Hepatocyte (in vitro differentiated cells): ENCODE results near the gene BDKRB1.

Experiments used
- CTCF ChIP-seq: fragments of 200-600 bp; sonication (generic); IDR thresholded peaks from 2 replicates; pipeline ENCODE4 v1.5.1; 2016; ENCODE audit warnings: antibody characterized with exemption, mild to moderate bottlenecking; ENCODE audit not compliant: poor library complexity
- EZH2phosphoT487 ChIP-seq: fragments of 200-600 bp; sonication (generic); IDR thresholded peaks from one replicate; pipeline ENCODE4 v1.6.1; 2018; ENCODE audit warnings: antibody characterized with exemption, mild to moderate bottlenecking, low read depth, moderate library complexity; ENCODE audit not compliant: unreplicated experiment, severe bottlenecking

- TF ChIP-seq CTCF, result no peak
- TF ChIP-seq EZH2phosphoT487, result no peak
Measured at GRCh38 chr14:96271421-96271762, 15.4 kb downstream of the BDKRB1 start.
